Measurements from ENCODE around the gene OR1Q1. TPM values are rescaled to one million over a fixed set of nuclear protein-coding genes. Genes with fewer than 3 reads are reported as not detected.
"Not testable (repeated sequence)": the region's sequence is repeated elsewhere in the genome, so short reads cannot be mapped to it uniquely, and the experiment has no call there.

OR1Q1 gene, protein sequence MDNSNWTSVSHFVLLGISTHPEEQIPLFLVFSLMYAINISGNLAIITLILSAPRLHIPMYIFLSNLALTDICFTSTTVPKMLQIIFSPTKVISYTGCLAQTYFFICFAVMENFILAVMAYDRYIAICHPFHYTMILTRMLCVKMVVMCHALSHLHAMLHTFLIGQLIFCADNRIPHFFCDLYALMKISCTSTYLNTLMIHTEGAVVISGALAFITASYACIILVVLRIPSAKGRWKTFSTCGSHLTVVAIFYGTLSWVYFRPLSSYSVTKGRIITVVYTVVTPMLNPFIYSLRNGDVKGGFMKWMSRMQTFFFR
- total RNA-seq, result not detected

DNA sequence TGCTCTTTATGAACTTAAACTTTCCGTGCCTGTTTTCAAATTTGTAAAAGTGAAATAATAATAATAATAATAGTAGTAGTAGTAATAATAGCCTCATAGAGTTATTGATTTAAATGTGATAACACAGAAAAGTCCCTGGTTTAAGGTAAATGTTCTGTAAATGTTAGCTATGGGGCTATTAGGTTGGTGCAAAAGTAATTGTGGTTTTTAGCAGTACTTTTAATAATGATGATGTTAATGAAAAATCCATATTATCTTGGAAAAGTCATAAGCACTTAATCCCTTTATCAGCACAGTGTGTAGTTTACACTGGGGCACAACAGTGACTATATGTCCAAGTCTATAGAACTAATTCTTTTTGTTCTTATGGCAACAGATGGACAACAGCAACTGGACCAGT lies at the start of gene OR1Q1:
OR1Q1 (plus strand) TSS at position 377 of the 400 bp plus-strand sequence; CDS start at position 377, 0 bp downstream.
- 73% methylated on average over 1 of the region's 1 CpG for WGBS
- H3K27me3 ChIP-seq, result no peaks in the 10 kb centered on the region
- no peaks in the 10 kb centered on the region for H3K4me1 ChIP-seq
- DNase-seq (ENCODE audit: low spot score in 2 of 2), result no peak
- H3K36me3 ChIP-seq, result no peaks in the 10 kb centered on the region
- H3K9me3 ChIP-seq, result no peaks in the 10 kb centered on the region
- TF ChIP-seq POLR2AphosphoS5 (IDR thresholded peaks at IDR 0.05) (no peak), POLR2A (IDR thresholded peaks at IDR 0.05) (no peak), EP300 (IDR thresholded peaks at IDR 0.05) (no peak)
- TF ChIP-seq, protein P1, sequence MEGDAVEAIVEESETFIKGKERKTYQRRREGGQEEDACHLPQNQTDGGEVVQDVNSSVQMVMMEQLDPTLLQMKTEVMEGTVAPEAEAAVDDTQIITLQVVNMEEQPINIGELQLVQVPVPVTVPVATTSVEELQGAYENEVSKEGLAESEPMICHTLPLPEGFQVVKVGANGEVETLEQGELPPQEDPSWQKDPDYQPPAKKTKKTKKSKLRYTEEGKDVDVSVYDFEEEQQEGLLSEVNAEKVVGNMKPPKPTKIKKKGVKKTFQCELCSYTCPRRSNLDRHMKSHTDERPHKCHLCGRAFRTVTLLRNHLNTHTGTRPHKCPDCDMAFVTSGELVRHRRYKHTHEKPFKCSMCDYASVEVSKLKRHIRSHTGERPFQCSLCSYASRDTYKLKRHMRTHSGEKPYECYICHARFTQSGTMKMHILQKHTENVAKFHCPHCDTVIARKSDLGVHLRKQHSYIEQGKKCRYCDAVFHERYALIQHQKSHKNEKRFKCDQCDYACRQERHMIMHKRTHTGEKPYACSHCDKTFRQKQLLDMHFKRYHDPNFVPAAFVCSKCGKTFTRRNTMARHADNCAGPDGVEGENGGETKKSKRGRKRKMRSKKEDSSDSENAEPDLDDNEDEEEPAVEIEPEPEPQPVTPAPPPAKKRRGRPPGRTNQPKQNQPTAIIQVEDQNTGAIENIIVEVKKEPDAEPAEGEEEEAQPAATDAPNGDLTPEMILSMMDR (IDR thresholded peaks at IDR 0.05), result no peak
- no peak within 1 kb of the TSS for H3K27ac ChIP-seq
- H3K4me3 ChIP-seq, result no peak within 1 kb of the TSS

DNA sequence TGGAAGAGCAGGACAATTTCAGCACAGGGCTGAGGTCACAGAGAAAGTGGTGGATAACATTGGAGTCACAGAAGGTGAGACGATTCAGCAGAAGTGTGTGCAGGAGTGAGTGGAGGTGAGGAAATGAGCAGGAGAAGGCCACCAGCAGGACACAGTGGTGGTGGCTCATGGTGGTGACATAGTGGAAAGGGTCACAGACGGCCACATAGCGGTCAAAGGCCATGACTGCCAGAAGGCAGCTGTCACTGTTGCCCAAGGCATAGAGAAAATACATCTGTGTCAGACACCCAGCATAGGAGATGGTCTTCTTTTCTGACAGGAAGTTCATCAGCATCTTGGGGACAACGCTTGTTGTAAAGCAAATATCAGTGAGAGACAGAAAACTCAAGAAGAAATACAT lies 46.6 kb upstream of the OR1Q1 start:
- WGBS, result 93% methylated on average over 4 of the region's 4 CpGs
- Histone ChIP-seq H3K4me3 (no peak overlapping the region), H3K27me3 (no peaks in the 10 kb centered on the region), H3K27ac (no peak overlapping the region), H3K36me3 (no peaks in the 10 kb centered on the region), H3K4me1 (no peaks in the 10 kb centered on the region), H3K9me3 (no peaks in the 10 kb centered on the region)
- TF ChIP-seq POLR2A (IDR thresholded peaks at IDR 0.05), result no peak
- TF ChIP-seq EP300 (IDR thresholded peaks at IDR 0.05), result no peak
- TF ChIP-seq, protein P1 (IDR thresholded peaks at IDR 0.05), result no peak
- no peak for TF ChIP-seq POLR2AphosphoS5 (IDR thresholded peaks at IDR 0.05)
- DNase-seq (ENCODE audit: low spot score in 2 of 2), result no peak

DNA sequence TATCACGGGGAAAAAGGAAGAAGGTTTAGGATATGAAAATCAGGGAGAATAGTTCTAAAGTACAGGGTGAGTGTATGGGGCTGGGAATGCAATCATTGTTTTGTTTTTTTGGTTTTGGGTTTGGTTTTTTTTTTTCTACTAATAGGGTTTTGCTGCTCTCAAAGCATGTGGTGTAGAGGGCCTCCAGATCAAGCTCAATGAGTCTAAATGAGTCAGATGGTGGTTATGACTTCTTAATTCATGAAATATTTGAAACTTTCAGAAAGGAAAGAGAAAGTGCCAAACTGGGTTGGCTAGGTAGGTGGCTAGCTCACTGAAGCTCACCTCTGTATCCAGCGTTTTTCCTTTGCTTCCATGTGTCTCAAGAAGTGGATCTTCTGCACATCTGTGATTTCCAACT lies 42.1 kb upstream of the OR1Q1 start:
- TF ChIP-seq EP300 (IDR thresholded peaks at IDR 0.05), result no peak
- TF ChIP-seq POLR2A (IDR thresholded peaks at IDR 0.05), result no peak
- TF ChIP-seq, protein P1 (IDR thresholded peaks at IDR 0.05), result no peak
- Histone ChIP-seq H3K4me1 (no peaks in the 10 kb centered on the region), H3K27me3 (no peaks in the 10 kb centered on the region), H3K4me3 (no peak overlapping the region), H3K27ac (no peak overlapping the region), H3K9me3 (no peaks in the 10 kb centered on the region), H3K36me3 (no peaks in the 10 kb centered on the region)
- WGBS, result 79% methylated on average over 2 of the region's 2 CpGs
- no peak for DNase-seq (ENCODE audit: low spot score in 2 of 2)

DNA sequence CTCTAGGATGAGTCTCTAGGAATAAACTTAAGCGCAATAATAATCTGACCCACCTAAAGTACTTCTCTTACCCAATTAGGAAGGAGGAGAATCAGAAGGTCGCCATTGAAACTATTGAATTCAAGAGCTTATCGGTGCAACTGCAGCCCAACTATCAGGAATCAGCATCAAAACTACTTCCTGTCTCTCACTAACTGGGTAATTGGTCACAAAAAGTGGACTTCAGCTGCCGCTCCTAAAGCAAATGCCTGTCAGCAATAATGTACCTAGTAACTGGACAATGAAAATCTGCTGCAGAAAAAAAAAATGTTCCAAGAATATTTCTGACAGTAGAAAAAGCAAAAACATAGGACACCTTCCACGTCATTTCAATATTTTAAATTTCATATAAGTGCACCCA lies 34.7 kb upstream of the OR1Q1 start:
- no peaks in the 10 kb centered on the region for H3K4me1 ChIP-seq
- TF ChIP-seq, protein P1 (IDR thresholded peaks at IDR 0.05), result no peak
- TF ChIP-seq EP300 (IDR thresholded peaks at IDR 0.05) (no peak), POLR2A (IDR thresholded peaks at IDR 0.05) (no peak), POLR2AphosphoS5 (IDR thresholded peaks at IDR 0.05) (no peak)
- 66% methylated on average over 5 of the region's 5 CpGs for WGBS

DNA sequence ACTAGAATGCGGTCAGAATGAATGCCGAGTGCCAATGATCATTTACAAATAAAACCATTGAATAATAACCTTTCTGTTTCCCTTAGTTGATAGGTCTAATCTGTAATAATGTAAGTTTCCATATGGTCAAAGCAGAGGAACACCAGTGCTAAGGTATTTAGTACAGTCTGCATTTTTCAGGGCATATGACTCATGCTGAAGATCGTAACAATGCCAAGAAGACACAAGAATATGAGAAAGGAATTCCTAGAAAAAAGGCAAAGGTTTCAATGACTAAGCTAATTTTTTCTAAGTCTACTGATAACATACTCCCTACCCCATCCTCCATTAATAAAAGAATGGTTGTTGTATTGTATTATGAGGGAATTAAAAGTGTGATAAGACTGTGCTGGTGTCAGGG lies 34.2 kb upstream of the OR1Q1 start:
- H3K9me3 ChIP-seq, result no peaks in the 10 kb centered on the region
- no peaks in the 10 kb centered on the region for H3K27me3 ChIP-seq
- H3K27ac ChIP-seq, result no peak overlapping the region
- no peak overlapping the region for H3K4me3 ChIP-seq
- no peak for DNase-seq (ENCODE audit: low spot score in 2 of 2)
- no peaks in the 10 kb centered on the region for H3K36me3 ChIP-seq
- TF ChIP-seq POLR2A (IDR thresholded peaks at IDR 0.05) (no peak), EP300 (IDR thresholded peaks at IDR 0.05) (no peak), POLR2AphosphoS5 (IDR thresholded peaks at IDR 0.05) (no peak)
- TF ChIP-seq, protein P1 (IDR thresholded peaks at IDR 0.05), result no peak
- no peaks in the 10 kb centered on the region for H3K4me1 ChIP-seq
- 71% methylated on average over 3 of the region's 3 CpGs for WGBS

More for the DNA sequence above, 34.7 kb upstream of the OR1Q1 start:
- Histone ChIP-seq H3K9me3 (no peaks in the 10 kb centered on the region), H3K27ac (no peak overlapping the region), H3K27me3 (no peaks in the 10 kb centered on the region), H3K4me3 (no peak overlapping the region), H3K36me3 (no peaks in the 10 kb centered on the region)
- DNase-seq (ENCODE audit: low spot score in 2 of 2), result no peak

DNA sequence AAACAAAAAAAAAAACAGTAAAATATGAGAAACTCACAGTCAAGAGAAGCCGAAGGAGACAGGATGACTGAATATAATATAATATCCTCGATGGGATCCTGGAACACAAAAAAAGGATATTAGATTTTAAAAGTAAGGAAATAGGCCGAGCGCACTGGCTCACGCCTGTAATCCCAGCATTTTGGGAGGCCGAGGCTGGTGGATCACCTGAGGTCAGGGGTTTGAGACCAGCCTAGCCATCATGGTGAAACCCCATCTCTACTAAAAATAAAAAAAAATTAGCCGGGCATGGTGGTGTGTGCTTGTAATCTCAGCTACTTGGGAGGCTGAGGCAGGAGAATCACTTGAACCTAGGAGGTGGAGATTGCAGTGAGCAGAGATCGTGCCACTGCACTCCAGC lies 31.3 kb upstream of the OR1Q1 start, which contains the start of gene OR1L8:
OR1L8 (minus strand) TSS at position 101 of the 400 bp plus-strand sequence. CDS start 14,907 bp downstream, outside the sequence.
- H3K27ac ChIP-seq; H3K36me3 ChIP-seq; H3K27me3 ChIP-seq; H3K4me3 ChIP-seq; H3K9me3 ChIP-seq; DNase-seq (ENCODE audit: low spot score in 2 of 2); H3K4me1 ChIP-seq: not testable (repeated sequence)
- WGBS, result 90% methylated on average over 8 of the region's 8 CpGs

Measured in suprapubic skin (tissue), 4 donors.